Loucy (cell line): ENCODE measurements around the gene OTOS.

ENCODE experiments used
- H2AFZ ChIP-seq: fragments of 200-600 bp; sonication (generic); 2 replicates; pipeline ENCODE4 v1.6.0; 2016; ENCODE audit warnings: antibody characterized with exemption, mild to moderate bottlenecking, low read length, moderate library complexity
- H3F3A ChIP-seq: fragments of 200-600 bp; 2 replicates; pipeline ENCODE4 v1.6.0; 2016; ENCODE audit warnings: antibody characterized with exemption, low read depth, mild to moderate bottlenecking
- H3K27me3 ChIP-seq: fragments of 200-600 bp; sonication (generic); 2 replicates; pipeline ENCODE4 v1.6.1; 2014; ENCODE audit warnings: low read length, mild to moderate bottlenecking; ENCODE audit not compliant: insufficient read depth, poor library complexity, severe bottlenecking
- H3K36me3 ChIP-seq: fragments of 200-600 bp; sonication (generic); 2 replicates; pipeline ENCODE4 v1.6.1; 2016; ENCODE audit warnings: low read length; ENCODE audit not compliant: insufficient read depth
- H3K4me1 ChIP-seq: fragments of 200-600 bp; sonication (generic); 2 replicates; pipeline ENCODE4 v1.5.1; 2014; ENCODE audit warnings: low read length, mild to moderate bottlenecking; ENCODE audit not compliant: insufficient read depth, poor library complexity, severe bottlenecking
- H3K4me2 ChIP-seq: fragments of 200-600 bp; sonication (generic); 2 replicates; pipeline ENCODE4 v1.6.0; 2014; ENCODE audit warnings: antibody characterized with exemption, low read length, low read depth, mild to moderate bottlenecking; ENCODE audit not compliant: poor library complexity, severe bottlenecking
- H3K4me3 ChIP-seq: fragments of 200-600 bp; sonication (generic); 2 replicates; pipeline ENCODE4 v1.5.1; 2014; ENCODE audit warnings: low read length, mild to moderate bottlenecking, mixed read lengths; ENCODE audit not compliant: poor library complexity, severe bottlenecking
- H3K79me2 ChIP-seq: fragments of 200-600 bp; sonication (generic); 2 replicates; pipeline ENCODE4 v1.6.1; 2014; ENCODE audit warnings: low read length; ENCODE audit not compliant: insufficient read depth
- H3K9ac ChIP-seq: fragments of 200-600 bp; sonication (generic); 2 replicates; pipeline ENCODE4 v1.6.0; 2014; ENCODE audit warnings: mild to moderate bottlenecking, low read depth, low read length, moderate library complexity; ENCODE audit not compliant: poor library complexity, severe bottlenecking
- H3K9me2 ChIP-seq: fragments of 200-600 bp; sonication (generic); replicated peaks from 2 replicates; pipeline ENCODE4 v1.6.1; 2016; ENCODE audit warnings: low read depth, low read length, mixed read lengths
- H3K9me3 ChIP-seq: fragments of 200-600 bp; sonication (generic); 2 replicates; pipeline ENCODE4 v1.6.1; 2014; ENCODE audit warnings: mild to moderate bottlenecking, antibody characterized with exemption, low read length, low read depth; ENCODE audit not compliant: insufficient read depth
- H4K20me1 ChIP-seq: fragments of 200-600 bp; sonication (generic); 2 replicates; pipeline ENCODE4 v1.6.0; 2014; ENCODE audit warnings: antibody characterized with exemption, low read length, mild to moderate bottlenecking; ENCODE audit not compliant: insufficient read depth, poor library complexity, severe bottlenecking
- EZH2phosphoT487 ChIP-seq: fragments of 200-600 bp; IDR thresholded peaks from 2 replicates; pipeline ENCODE4 v1.6.1; 2018; ENCODE audit warnings: antibody characterized with exemption, mild to moderate bottlenecking, moderate library complexity, borderline replicate concordance
- TF ChIP-seq, protein P1 (sequence below): fragments of 200-600 bp; sonication (generic); conservative IDR thresholded peaks from 2 replicates; pipeline ENCODE4 v1.5.1; 2014; ENCODE audit warnings: mild to moderate bottlenecking, antibody characterized with exemption, low read length

The OTOS gene

DNA sequence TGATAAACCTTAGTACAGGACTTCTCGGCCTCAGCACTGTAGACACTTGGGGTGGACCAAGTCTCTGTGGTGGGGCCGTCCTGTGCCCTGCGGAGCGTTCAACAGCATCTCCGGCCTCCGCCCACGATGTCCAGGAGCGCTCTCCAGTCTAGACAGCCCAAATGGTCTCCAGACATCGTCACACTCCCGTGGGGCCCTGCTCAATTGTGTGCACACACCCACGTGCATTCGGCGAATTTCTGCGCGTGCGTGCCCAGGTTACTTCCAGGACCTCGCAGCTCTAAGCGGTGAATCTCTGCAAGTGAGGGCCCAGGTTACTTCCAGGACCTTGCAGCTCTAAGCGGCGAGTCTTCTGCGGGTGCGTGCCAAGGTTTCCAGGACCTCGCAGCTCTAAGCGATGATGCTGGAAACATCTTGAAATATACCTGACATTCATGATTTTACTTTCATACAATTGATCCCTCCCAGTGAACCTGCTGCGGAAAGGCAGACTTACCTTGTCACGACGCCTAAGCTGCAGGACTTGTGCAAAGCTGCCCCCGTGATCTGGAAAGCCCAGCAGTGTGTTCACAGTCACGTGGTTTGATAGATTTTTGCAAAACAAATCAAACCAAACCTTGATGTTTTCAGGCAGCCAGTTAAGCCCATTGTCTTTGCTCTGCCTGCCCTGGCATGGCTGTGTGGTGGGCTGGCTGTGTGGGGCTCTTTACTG is 16.1 kb upstream of the OTOS start:
- no peak overlapping the region for H2AFZ ChIP-seq
- no peak overlapping the region for H3K4me3 ChIP-seq
- H3K9me3 ChIP-seq, result no peaks in the 10 kb centered on the region; the same call in 1 of the 2 replicates
- H3K79me2 ChIP-seq, result no peaks in the 10 kb centered on the region
- H3K4me1 ChIP-seq, result no peaks in the 10 kb centered on the region
- H4K20me1 ChIP-seq, result no peaks in the 10 kb centered on the region
- H3K36me3 ChIP-seq, result no peaks in the 10 kb centered on the region
- H3F3A ChIP-seq, result no peaks in the 10 kb centered on the region
- H3K4me2 ChIP-seq, result no peak overlapping the region
- no peaks in the 10 kb centered on the region for H3K9me2 ChIP-seq
- H3K27me3 ChIP-seq, result no peaks in the 10 kb centered on the region
- no peak overlapping the region for H3K9ac ChIP-seq
- no peak for TF ChIP-seq EZH2phosphoT487
- TF ChIP-seq, protein P1, sequence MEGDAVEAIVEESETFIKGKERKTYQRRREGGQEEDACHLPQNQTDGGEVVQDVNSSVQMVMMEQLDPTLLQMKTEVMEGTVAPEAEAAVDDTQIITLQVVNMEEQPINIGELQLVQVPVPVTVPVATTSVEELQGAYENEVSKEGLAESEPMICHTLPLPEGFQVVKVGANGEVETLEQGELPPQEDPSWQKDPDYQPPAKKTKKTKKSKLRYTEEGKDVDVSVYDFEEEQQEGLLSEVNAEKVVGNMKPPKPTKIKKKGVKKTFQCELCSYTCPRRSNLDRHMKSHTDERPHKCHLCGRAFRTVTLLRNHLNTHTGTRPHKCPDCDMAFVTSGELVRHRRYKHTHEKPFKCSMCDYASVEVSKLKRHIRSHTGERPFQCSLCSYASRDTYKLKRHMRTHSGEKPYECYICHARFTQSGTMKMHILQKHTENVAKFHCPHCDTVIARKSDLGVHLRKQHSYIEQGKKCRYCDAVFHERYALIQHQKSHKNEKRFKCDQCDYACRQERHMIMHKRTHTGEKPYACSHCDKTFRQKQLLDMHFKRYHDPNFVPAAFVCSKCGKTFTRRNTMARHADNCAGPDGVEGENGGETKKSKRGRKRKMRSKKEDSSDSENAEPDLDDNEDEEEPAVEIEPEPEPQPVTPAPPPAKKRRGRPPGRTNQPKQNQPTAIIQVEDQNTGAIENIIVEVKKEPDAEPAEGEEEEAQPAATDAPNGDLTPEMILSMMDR, result no peak

DNA sequence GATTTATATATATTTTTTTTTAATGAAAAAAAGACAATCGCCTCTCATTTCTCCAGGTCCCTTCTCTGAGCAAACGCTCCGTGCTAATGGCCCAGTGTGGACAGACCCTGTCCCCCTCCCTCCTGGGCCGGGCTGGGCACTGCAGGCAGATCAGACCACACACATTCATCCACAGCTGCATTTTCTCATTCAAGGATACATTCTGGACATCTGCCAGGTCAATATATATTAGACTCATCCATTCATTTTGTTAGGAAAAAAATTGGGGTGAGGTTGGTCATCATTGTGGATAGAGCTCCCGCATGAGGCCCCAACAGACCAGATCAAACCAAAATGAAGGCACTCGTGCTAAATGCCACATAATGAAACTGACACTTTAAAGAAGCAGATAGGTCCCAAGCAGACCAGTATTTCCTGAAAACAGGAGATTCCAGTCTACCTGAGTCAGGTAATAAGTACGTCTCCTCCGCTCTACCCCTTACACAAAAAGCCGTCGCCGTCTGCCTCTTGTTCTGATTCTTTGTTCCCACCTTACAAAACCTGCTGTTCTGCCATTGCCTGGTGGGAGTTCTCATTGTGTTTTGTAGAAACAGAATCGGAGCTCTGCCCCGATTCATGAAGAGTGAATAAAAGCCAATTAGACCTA is 15.4 kb upstream of the OTOS start:
- TF ChIP-seq EZH2phosphoT487, result no peak
- TF ChIP-seq, protein P1, result no peak
- no peaks in the 10 kb centered on the region for H4K20me1 ChIP-seq
- H3K9me3 ChIP-seq, result no peaks in the 10 kb centered on the region; the same call in 1 of the 2 replicates
- H3K4me2 ChIP-seq, result no peak overlapping the region
- no peaks in the 10 kb centered on the region for H3K36me3 ChIP-seq
- no peak overlapping the region for H3K4me3 ChIP-seq
- no peak overlapping the region for H3K9ac ChIP-seq
- no peaks in the 10 kb centered on the region for H3F3A ChIP-seq
- H3K27me3 ChIP-seq, result no peaks in the 10 kb centered on the region
- no peaks in the 10 kb centered on the region for H3K79me2 ChIP-seq
- no peaks in the 10 kb centered on the region for H3K9me2 ChIP-seq
- no peaks in the 10 kb centered on the region for H3K4me1 ChIP-seq
- no peak overlapping the region for H2AFZ ChIP-seq

DNA sequence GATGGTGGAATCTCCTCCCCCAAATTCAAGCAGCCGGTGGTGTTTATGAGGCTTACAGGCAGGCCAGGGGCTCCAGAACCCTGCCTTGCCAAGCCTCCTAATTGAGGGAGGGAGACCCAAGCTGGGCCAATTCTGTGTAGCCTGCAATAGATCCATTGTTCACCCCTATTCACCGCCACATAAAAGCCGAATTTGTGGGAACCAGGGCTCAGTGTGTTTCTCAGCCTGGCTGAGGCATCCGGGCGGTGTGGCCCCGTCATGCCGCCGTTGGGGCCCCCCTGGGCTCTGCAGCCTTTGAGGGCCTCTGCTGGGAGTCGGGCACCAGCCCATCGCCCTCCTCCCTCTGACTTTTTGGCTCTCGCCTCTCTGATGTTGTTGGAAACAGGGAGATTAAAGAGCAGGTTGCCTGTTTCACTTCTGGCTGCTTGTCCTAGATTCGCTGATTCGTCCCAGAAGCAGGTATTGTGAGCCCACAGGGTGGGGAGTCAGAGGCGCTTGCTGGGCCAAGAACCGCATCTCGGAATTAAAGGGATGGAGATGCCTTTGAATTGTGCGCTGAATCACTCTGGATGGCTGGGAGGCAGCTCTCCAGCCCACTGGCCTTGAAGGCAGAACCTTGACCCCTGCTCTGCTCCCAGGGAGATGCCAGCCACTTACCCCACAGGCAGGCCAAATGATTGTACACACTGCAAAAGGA is 14.7 kb upstream of the OTOS start:
- H3K9me2 ChIP-seq, result no peaks in the 10 kb centered on the region
- H3K36me3 ChIP-seq, result no peaks in the 10 kb centered on the region
- no peaks in the 10 kb centered on the region for H3K4me1 ChIP-seq
- no peaks in the 10 kb centered on the region for H3F3A ChIP-seq
- H4K20me1 ChIP-seq, result no peaks in the 10 kb centered on the region
- H3K9me3 ChIP-seq, result no peaks in the 10 kb centered on the region; the same call in 1 of the 2 replicates
- H3K27me3 ChIP-seq, result no peaks in the 10 kb centered on the region
- H3K9ac ChIP-seq, result no peak overlapping the region
- H2AFZ ChIP-seq, result no peak overlapping the region
- H3K79me2 ChIP-seq, result no peaks in the 10 kb centered on the region
- TF ChIP-seq EZH2phosphoT487, result no peak
- TF ChIP-seq, protein P1, result no peak
- H3K4me3 ChIP-seq, result no peak overlapping the region
- no peak overlapping the region for H3K4me2 ChIP-seq
